Transverse colon (tissue), 3 donors: ENCODE results near the gene SRI.

Experiments used
- POLR2A ChIP-seq: fragments of 450-650 bp; IDR thresholded peaks from one replicate; pipeline ENCODE4 v1.6.1; 2016; ENCODE audit warnings: antibody characterized with exemption, mild to moderate bottlenecking, moderate library complexity
- TF ChIP-seq, protein P1 (sequence below), 5 experiments: fragments of 200-600 bp in 3 of 5; fragments of 450-650 bp in 2 of 5; sonication (generic) in 3 of 5; IDR thresholded peaks; 1 replicate in 2 of 5; 2 replicates in 3 of 5; pipeline ENCODE4 v1.5.1; 2016 to 2017; ENCODE audit warnings: antibody characterized with exemption in 5 of 5, inconsistent platforms in 3 of 5, mild to moderate bottlenecking in 2 of 5, moderate library complexity in 1 of 5

DNA sequence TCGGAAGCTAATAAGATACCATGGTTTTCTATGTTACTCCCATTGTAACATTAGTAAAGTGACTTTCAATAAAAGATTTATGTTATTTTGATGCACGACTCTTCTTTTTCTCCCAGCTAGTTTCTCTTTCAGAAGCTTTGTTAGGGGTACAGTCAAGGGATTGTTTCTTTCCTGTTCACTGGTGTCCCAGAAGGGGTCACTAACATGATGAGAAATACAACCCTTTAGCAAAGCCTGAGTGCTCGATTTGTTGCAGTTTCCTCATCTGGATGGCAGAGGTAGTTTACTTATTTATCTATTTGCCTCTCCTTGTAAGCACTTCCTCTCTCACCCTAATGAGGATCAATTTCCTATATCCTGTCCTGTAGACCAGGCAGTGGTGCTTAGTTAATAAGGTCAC is 17.0 kb downstream of the SRI start:
- TF ChIP-seq, protein P1, sequence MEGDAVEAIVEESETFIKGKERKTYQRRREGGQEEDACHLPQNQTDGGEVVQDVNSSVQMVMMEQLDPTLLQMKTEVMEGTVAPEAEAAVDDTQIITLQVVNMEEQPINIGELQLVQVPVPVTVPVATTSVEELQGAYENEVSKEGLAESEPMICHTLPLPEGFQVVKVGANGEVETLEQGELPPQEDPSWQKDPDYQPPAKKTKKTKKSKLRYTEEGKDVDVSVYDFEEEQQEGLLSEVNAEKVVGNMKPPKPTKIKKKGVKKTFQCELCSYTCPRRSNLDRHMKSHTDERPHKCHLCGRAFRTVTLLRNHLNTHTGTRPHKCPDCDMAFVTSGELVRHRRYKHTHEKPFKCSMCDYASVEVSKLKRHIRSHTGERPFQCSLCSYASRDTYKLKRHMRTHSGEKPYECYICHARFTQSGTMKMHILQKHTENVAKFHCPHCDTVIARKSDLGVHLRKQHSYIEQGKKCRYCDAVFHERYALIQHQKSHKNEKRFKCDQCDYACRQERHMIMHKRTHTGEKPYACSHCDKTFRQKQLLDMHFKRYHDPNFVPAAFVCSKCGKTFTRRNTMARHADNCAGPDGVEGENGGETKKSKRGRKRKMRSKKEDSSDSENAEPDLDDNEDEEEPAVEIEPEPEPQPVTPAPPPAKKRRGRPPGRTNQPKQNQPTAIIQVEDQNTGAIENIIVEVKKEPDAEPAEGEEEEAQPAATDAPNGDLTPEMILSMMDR (IDR thresholded peaks at IDR 0.05), result no peak
- no peak for TF ChIP-seq POLR2A
